GM12801 (cell line): ENCODE measurements around the gene NTM.

Experiments
- CTCF ChIP-seq: IDR thresholded peaks from one replicate; pipeline ENCODE4 v1.5.1; 2011; ENCODE audit warnings: control low read depth; ENCODE audit not compliant: insufficient read length; ENCODE audit errors: extremely low read depth

NTM gene

GRCh38 chr11:131671320-131671719 is 300.9 kb downstream of the NTM start:
- TF ChIP-seq CTCF: no peak

GRCh38 chr11:131671734-131672133 is 301.3 kb downstream of the NTM start:
- TF ChIP-seq CTCF: no peak

- no peak for TF ChIP-seq CTCF
Measured at GRCh38 chr11:131672191-131672590, 301.8 kb downstream of the NTM start.

GRCh38 chr11:131674051-131674755 is 303.8 kb downstream of the NTM start:
- no peak for TF ChIP-seq CTCF

GRCh38 chr11:131675121-131675888 is 304.9 kb downstream of the NTM start:
- no peak for TF ChIP-seq CTCF

- TF ChIP-seq CTCF: no peak
Measured at GRCh38 chr11:131677828-131678470, 307.5 kb downstream of the NTM start.

- TF ChIP-seq CTCF: no peak
Measured at GRCh38 chr11:131678658-131679340, 308.4 kb downstream of the NTM start.
